HG03378 (cell line): Measurements from ENCODE around the gene ZNF524.
A peak's percentile ranks its signal among the peaks of the same experiment; 100 is the strongest.

Experiments
- ATAC-seq: cut with Tn5 transposase; IDR thresholded peaks from one replicate; pipeline ENCODE4 v1.9.1; 2021; ENCODE audit warnings: mild to moderate bottlenecking, moderate library complexity; ENCODE audit not compliant: unreplicated experiment

The ZNF524 gene

GRCh38 chr19:55601084-55601483 is 996 bp downstream of the ZNF524 start:
- ATAC-seq = no peak

- no peak for ATAC-seq
Observed at GRCh38 chr19:55602104-55603001, 2.3 kb downstream of the ZNF524 start.

- no peak for ATAC-seq
Observed at GRCh38 chr19:55603115-55603514, 3.0 kb downstream of the ZNF524 start.

- ATAC-seq = no peak
Observed at GRCh38 chr19:55603581-55604292, 3.6 kb downstream of the ZNF524 start.

- peak; percentile 43 for ATAC-seq
Observed at GRCh38 chr19:55605207-55605636, 5.1 kb downstream of the ZNF524 start.

- ATAC-seq = no peak
Observed at GRCh38 chr19:55605637-55606470, 5.8 kb downstream of the ZNF524 start, which contains the start of gene ZNF865. ZNF865 (plus strand) TSS chr19:55605647; CDS start chr19:55613619, 7,972 bp downstream.

GRCh38 chr19:55606471-55606787 is 6.3 kb downstream of the ZNF524 start:
- ATAC-seq = no peak

GRCh38 chr19:55606817-55607216 is 6.7 kb downstream of the ZNF524 start:
- no peak for ATAC-seq

GRCh38 chr19:55609326-55609725 is 9.2 kb downstream of the ZNF524 start:
- ATAC-seq = no peak

GRCh38 chr19:55611300-55611982 is 11.4 kb downstream of the ZNF524 start:
- no peak for ATAC-seq

GRCh38 chr19:55611983-55612645 is 12.0 kb downstream of the ZNF524 start:
- ATAC-seq = no peak

GRCh38 chr19:55613396-55613795 is 13.3 kb downstream of the ZNF524 start:
- ATAC-seq = no peak

- ATAC-seq = no peak
Observed at GRCh38 chr19:55613930-55614710, 14.0 kb downstream of the ZNF524 start.

- ATAC-seq = no peak
Observed at GRCh38 chr19:55614711-55615542, 14.8 kb downstream of the ZNF524 start.

- no peak for ATAC-seq
Observed at GRCh38 chr19:55615543-55616394, 15.7 kb downstream of the ZNF524 start.

GRCh38 chr19:55616395-55616875 is 16.3 kb downstream of the ZNF524 start:
- no peak for ATAC-seq

GRCh38 chr19:55617426-55617825 is 17.3 kb downstream of the ZNF524 start:
- no peak for ATAC-seq
